K562 (cell line): ENCODE results near the gene DHTKD1. TPM values are rescaled to one million over a fixed set of nuclear protein-coding genes. Genes with fewer than 3 reads are reported as not detected.
A peak's percentile ranks its signal among the peaks of the same experiment; 100 is the strongest.

ENCODE experiments used
- ARHGAP35 ChIP-seq: fragments of 450-650 bp; IDR thresholded peaks from 2 replicates; pipeline ENCODE4 v1.6.1; 2018; ENCODE audit not compliant: partially characterized antibody
- ARID3B ChIP-seq: fragments of 250-450 bp; sonication (Bioruptor Pico); IDR thresholded peaks from 2 replicates; pipeline ENCODE4 v1.4.0; 2020; ENCODE audit warnings: borderline replicate concordance
- ELF4 ChIP-seq: fragments of 450-650 bp; formaldehyde crosslinking; IDR thresholded peaks from 2 replicates; pipeline ENCODE4 v1.4.0; 2022; ENCODE audit warnings: missing genetic modification characterization
- ESRRA ChIP-seq: fragments of 450-650 bp; IDR thresholded peaks from 2 replicates; pipeline ENCODE4 v1.6.1; 2014; ENCODE audit warnings: low read depth, mild to moderate bottlenecking, moderate library complexity, borderline replicate concordance
- ETS1 ChIP-seq: conservative IDR thresholded peaks from 2 replicates; pipeline ENCODE4 v1.6.1; 2011; ENCODE audit warnings: low read depth, mild to moderate bottlenecking, low read length; ENCODE audit not compliant: control insufficient read depth
- EZH2 ChIP-seq: IDR thresholded peaks from 2 replicates; pipeline ENCODE4 v1.6.1; 2012; ENCODE audit warnings: low read depth, mild to moderate bottlenecking, inconsistent platforms, low read length, borderline replicate concordance
- FOXP1 ChIP-seq: sonication (generic); formaldehyde crosslinking; IDR thresholded peaks from 2 replicates; pipeline ENCODE4 v1.8.0; 2022; ENCODE audit warnings: mild to moderate bottlenecking, missing genetic modification reagents
- GATAD2A ChIP-seq: fragments of 450-650 bp; IDR thresholded peaks from 2 replicates; pipeline ENCODE4 v1.6.1; 2017
- MCM2 ChIP-seq: fragments of 450-650 bp; IDR thresholded peaks from 2 replicates; pipeline ENCODE4 v1.6.1; 2017; ENCODE audit warnings: low read depth, mild to moderate bottlenecking
- MTA2 ChIP-seq: fragments of 450-650 bp; IDR thresholded peaks from 2 replicates; pipeline ENCODE4 v1.6.1; 2016; ENCODE audit warnings: low read depth
- RB1 ChIP-seq: fragments of 450-650 bp; IDR thresholded peaks from 2 replicates; pipeline ENCODE4 v1.6.1; 2017; ENCODE audit warnings: low read depth, mild to moderate bottlenecking
- RFX7 ChIP-seq: fragments of 250-450 bp; sonication (Bioruptor Pico); IDR thresholded peaks from 2 replicates; pipeline ENCODE4 v1.5.1; 2021; ENCODE audit warnings: mild to moderate bottlenecking
- SRSF3 ChIP-seq: fragments of 200-400 bp; formaldehyde crosslinking; IDR thresholded peaks from 2 replicates; pipeline ENCODE4 v1.6.1; 2016; ENCODE audit warnings: mild to moderate bottlenecking, low read length, moderate library complexity; ENCODE audit not compliant: insufficient read depth
- TEAD4 ChIP-seq, 2 experiments: sonication (generic) in 1 of 2; formaldehyde crosslinking in 1 of 2; IDR thresholded peaks; 2 replicates each; pipeline versions ENCODE4 v1.6.1 to v1.8.0; 2012 to 2022; ENCODE audit warnings: borderline replicate concordance in 1 of 2, inconsistent platforms in 1 of 2, low read length in 1 of 2, mild to moderate bottlenecking in 1 of 2, missing genetic modification reagents in 1 of 2
- ZNF175 ChIP-seq: fragments of 200-800 bp; sonication (Bioruptor generic); IDR thresholded peaks from 2 replicates; pipeline ENCODE4 v1.6.1; 2016; ENCODE audit warnings: low read depth, mild to moderate bottlenecking, missing genetic modification characterization, missing compliant biosample characterization
- ZNF239 ChIP-seq: fragments of 250-450 bp; sonication (Bioruptor Pico); IDR thresholded peaks from 2 replicates; pipeline ENCODE4 v1.4.0; 2020; ENCODE audit warnings: mild to moderate bottlenecking
- ZNF253 ChIP-seq: fragments of 250-450 bp; sonication (Bioruptor Pico); conservative IDR thresholded peaks from 2 replicates; pipeline ENCODE4 v1.6.1; 2021; ENCODE audit warnings: mild to moderate bottlenecking
- ZNF696 ChIP-seq: fragments of 250-450 bp; sonication (Bioruptor Pico); conservative IDR thresholded peaks from 2 replicates; pipeline ENCODE4 v1.4.0; 2020; ENCODE audit warnings: mild to moderate bottlenecking, moderate library complexity
- polyA plus RNA-seq, 8 experiments: library from polyadenylated mRNA; depleted of rRNA in 4 of 8; stranded (reverse) in 5 of 8; unstranded in 3 of 8; fragments of >200 nt; fragmentation: Nextera tagmentation in 2 of 8; fragmentation: Illumina TruSeq in 1 of 8; extraction: Ambion mirVana in 2 of 8; extraction: Trizol in 1 of 8; gene quantifications; 2 replicates each; pipeline versions ENCODE4 v1.2.1 to v1.2.3, GENCODE V29; 2011 to 2014; ENCODE audit warnings: inconsistent platforms in 1 of 8, missing spikeins in 1 of 8
- total RNA-seq, 7 experiments: library from RNA; depleted of rRNA in 6 of 7; stranded (reverse); fragments of >200 nt in 6 of 7; fragmentation: Illumina TruSeq in 2 of 7; extraction: Trizol in 2 of 7; gene quantifications; 2 replicates each; pipeline versions ENCODE4 v1.2.1 to v1.2.3, GENCODE V29; 2011 to 2021; ENCODE audit warnings: low replicate concordance in 1 of 7
- TF ChIP-seq, protein P1 (sequence below): fragments of 450-650 bp; formaldehyde crosslinking; IDR thresholded peaks from 2 replicates; pipeline ENCODE4 v1.4.0; 2020; ENCODE audit warnings: mild to moderate bottlenecking, mixed read lengths
- TF ChIP-seq, protein P2 (sequence below): fragments of 200-800 bp; sonication (Bioruptor generic); IDR thresholded peaks from 2 replicates; pipeline ENCODE4 v1.6.1; 2017; ENCODE audit warnings: missing genetic modification characterization, missing compliant biosample characterization
- TF ChIP-seq, protein P3 (sequence below): fragments of 450-650 bp; formaldehyde crosslinking; IDR thresholded peaks from 2 replicates; pipeline ENCODE4 v1.4.0; 2022; ENCODE audit warnings: mild to moderate bottlenecking, moderate library complexity

Gene DHTKD1
- total and polyA plus RNA-seq, 9 of the 15 experiments (the other 6 are each of a cell fraction or from before 2014, with no cell fraction given) = 3.1 to 19.7 (median 6.8) TPM

DNA sequence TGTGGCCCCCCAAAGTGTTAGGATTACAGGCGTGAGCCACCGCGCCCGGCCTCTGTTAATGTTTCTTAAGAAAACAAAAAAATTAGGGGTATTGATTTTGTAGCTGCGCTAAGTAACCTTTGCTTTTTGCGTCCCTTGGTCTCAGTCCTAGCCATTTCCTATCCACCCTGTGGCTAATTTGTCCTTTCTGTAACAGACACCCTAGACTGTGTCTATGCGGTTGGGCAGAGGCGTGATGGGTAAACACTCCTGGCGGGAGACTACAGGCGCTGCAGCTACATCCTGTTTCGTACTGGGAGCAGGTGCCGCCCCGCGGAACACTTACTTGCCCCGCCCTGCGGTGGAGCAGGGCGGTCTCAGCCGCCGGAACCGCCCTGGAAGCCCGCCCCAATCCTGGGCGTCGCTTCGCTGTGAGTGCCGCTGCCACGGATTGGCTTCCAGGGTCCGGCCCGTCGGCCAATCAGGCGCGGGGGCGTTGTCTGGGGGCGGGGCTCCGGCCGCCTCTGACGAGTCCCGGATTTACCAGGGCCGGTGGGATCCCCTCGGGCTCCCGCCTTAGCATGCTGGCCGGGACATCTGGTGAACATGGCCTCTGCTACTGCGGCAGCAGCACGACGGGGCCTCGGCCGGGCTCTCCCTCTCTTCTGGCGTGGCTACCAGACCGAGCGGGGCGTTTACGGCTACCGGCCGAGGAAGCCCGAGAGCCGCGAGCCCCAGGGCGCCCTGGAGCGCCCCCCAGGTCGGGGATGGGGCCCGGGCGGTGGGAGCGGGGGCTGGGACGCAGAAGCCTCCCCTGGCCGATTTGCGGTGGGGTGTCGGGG is at the start of gene DHTKD1 (continued):
- TF ChIP-seq ARID3B (CRISPR knock-in tag) (no peak), MCM2 (no peak), ZNF239 (CRISPR knock-in tag) (no peak), RFX7 (CRISPR knock-in tag) (no peak), SRSF3 (no peak), ARHGAP35 (no peak), ZNF696 (CRISPR knock-in tag) (no peak), TEAD4 (IDR thresholded peaks at IDR 0.05; ENCODE audit: low read length) (peak; percentile 44; the same call in 1 of the 2 replicates), TEAD4 (CRISPR knock-in tag; IDR thresholded peaks at IDR 0.05; ENCODE audit: borderline replicate concordance) (no peak), FOXP1 (CRISPR knock-in tag) (no peak), MTA2 (no peak), RB1 (peak; percentile 81; the same call in 1 of the 2 replicates), ELF4 (no peak), GATAD2A (0 out of 2 replicates have a peak, but pooled peaks have one; percentile 48), ETS1 (peak; percentile 50; the same call in 1 of the 2 replicates), ZNF175 (CRISPR knock-in tag) (peak; percentile 60; the same call in 1 of the 2 replicates), ZNF253 (CRISPR knock-in tag) (no peak), ESRRA (peak; percentile 62; the same call in 1 of the 2 replicates), EZH2 (no peak)
- TF ChIP-seq, protein P1, sequence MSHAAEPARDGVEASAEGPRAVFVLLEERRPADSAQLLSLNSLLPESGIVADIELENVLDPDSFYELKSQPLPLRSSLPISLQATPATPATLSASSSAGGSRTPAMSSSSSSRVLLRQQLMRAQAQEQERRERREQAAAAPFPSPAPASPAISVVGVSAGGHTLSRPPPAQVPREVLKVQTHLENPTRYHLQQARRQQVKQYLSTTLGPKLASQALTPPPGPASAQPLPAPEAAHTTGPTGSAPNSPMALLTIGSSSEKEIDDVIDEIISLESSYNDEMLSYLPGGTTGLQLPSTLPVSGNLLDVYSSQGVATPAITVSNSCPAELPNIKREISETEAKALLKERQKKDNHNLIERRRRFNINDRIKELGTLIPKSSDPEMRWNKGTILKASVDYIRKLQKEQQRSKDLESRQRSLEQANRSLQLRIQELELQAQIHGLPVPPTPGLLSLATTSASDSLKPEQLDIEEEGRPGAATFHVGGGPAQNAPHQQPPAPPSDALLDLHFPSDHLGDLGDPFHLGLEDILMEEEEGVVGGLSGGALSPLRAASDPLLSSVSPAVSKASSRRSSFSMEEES (CRISPR knock-in tag) = no peak
- TF ChIP-seq, protein P2, sequence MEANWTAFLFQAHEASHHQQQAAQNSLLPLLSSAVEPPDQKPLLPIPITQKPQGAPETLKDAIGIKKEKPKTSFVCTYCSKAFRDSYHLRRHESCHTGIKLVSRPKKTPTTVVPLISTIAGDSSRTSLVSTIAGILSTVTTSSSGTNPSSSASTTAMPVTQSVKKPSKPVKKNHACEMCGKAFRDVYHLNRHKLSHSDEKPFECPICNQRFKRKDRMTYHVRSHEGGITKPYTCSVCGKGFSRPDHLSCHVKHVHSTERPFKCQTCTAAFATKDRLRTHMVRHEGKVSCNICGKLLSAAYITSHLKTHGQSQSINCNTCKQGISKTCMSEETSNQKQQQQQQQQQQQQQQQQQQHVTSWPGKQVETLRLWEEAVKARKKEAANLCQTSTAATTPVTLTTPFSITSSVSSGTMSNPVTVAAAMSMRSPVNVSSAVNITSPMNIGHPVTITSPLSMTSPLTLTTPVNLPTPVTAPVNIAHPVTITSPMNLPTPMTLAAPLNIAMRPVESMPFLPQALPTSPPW (CRISPR knock-in tag) = peak; percentile 52
- TF ChIP-seq, protein P3, sequence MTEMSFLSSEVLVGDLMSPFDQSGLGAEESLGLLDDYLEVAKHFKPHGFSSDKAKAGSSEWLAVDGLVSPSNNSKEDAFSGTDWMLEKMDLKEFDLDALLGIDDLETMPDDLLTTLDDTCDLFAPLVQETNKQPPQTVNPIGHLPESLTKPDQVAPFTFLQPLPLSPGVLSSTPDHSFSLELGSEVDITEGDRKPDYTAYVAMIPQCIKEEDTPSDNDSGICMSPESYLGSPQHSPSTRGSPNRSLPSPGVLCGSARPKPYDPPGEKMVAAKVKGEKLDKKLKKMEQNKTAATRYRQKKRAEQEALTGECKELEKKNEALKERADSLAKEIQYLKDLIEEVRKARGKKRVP = no peak
